NCI-H2227 treated with DMSO at 0.1 percent for 48 hours (cell line): ENCODE data around the gene NCOR2.
"Not testable (repeated sequence)": the region's sequence is repeated elsewhere in the genome, so short reads cannot be mapped to it uniquely, and the experiment has no call there.

ENCODE experiments used
- DNase-seq: peaks from one replicate; lab custom pipeline; 2025; lab: John Stamatoyannopoulos, UW

The NCOR2 gene

GRCh38 chr12:124599074-124599999, 31.9 kb upstream of the NCOR2 start:
- no peak for DNase-seq

- DNase-seq: no peak
These were observed 29.6 kb upstream of the NCOR2 start for GRCh38 chr12:124597041-124597440.

- DNase-seq: no peak
These were observed 28.0 kb upstream of the NCOR2 start for GRCh38 chr12:124595444-124595843.

GRCh38 chr12:124594851-124595250, 27.4 kb upstream of the NCOR2 start:
- no peak for DNase-seq

DNA sequence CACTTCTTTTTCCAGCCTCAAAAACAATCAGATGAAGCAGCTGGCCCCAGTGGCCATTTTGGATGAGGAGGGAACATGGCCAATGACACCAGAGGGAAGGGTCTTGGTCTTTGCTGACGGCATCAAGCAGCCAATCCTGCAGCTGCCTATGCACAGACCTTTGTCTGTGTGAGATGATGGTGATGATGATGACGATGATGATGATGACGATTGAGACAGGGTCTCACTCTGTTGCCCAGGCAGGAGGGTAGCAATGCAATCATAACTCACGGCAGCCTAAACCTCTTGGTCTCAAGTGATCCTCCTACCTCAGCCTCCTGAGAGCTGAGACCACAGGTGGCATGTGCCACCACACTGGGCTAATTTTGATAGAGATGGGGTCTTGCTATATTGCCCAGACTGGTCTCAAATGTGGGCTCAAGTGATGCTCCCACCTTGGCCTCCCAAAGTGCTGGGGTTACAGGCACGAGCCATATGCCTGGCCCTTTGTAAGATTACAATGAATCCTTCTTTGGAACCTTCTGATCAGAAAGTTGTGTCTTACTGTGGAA, 26.5 kb upstream of the NCOR2 start:
- DNase-seq: no peak

DNA sequence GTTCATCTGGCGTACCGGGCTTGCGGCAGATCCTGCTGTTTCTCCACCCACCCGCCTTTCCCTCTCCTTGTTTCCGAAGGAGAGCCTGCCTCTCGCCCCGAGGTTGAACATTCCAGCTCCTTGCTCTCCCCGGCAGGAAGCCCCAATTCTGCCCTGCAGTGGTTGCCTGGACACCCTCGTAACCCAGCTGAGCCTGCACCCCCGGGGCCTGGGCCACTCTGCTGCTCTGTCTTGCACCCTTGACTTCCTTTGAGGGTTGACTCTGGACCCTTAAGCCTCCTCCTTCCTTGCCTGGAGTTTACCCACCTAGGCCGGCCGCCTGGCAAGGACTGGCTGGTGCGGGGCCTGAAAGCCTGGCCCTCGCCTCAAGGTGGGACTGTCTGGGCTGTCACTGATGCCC, 25.8 kb upstream of the NCOR2 start:
- no peak for DNase-seq

DNA sequence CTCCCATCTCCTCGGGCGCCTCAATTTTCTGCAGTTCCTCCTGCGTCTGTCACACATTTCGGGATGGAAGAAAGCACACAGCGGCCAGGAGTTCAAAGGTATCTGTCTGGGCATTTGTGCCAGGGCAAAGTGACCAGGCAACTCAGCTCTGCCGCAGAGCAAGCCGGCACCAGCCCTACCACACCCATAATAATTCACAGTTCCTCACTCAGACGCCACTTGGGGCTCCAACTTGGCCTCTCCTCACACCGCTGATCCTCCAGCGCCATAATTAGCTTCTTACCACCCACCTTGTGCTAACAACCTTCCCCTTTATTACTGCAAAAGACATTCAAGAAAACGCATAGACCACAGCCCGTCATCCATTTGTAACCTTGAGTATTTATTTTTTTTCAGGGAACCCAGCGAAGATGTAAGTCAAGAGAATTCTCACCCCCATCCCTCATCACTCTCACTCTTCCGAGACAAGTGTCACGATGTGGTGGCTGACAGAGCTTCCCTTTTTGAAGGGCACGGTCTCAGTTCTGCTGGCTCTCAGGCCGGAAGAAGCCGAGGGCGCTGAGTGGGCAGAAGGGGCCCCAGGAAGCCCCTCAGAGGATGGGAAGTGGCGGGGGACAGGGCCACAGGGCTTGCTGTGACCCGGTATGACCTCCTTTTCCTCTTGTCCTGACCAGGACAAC, 25.2 kb upstream of the NCOR2 start:
- DNase-seq: no peak

- no peak for DNase-seq
These were observed 24.6 kb upstream of the NCOR2 start for GRCh38 chr12:124592050-124592449.

DNA sequence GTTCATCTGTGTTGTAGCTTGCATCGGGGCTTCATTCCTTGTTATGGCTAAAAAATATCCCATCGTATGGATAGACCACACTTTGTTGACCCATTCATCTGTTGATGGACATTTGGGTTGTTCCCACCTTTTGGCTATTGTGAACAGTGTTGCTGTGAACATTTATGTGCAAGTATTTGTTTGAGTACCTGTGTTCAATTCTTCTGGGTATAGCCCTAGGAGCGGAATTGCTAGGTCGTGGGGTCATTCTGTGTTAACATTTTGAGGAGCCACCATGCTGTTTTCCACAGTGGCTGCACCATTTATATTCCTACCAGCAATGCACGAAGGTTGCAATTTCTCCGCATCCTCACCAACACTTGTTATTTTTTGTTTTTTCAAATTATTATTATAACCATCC, 23.0 kb upstream of the NCOR2 start:
- DNase-seq: no peak

- DNase-seq: no peak
These were observed 21.4 kb upstream of the NCOR2 start for GRCh38 chr12:124588751-124589267.

GRCh38 chr12:124588018-124588634, 20.7 kb upstream of the NCOR2 start:
- DNase-seq: no peak

DNA sequence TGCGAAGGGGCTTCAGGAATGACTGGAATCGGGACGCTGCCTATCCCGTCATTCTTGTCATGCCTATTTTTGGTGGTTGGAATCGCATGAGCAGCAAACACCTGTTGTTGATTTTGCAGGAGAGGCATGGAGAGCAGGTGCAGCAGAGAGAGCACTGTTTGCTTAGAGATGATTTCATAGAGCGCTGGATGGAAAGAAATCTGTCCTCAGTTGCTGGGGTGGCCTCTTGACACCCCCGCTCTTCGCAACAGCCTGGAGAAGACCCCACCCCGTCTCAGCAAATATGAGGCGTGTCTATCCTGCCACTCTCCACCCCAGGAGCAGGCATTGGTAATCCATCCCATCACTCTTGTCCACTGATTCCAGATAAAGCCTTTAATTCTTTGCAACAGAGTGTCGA, 19.3 kb upstream of the NCOR2 start:
- no peak for DNase-seq

GRCh38 chr12:124584494-124584893, 17.1 kb upstream of the NCOR2 start:
- DNase-seq: not testable (repeated sequence)

- DNase-seq: no peak
These were observed 16.4 kb upstream of the NCOR2 start for GRCh38 chr12:124583854-124584253.

GRCh38 chr12:124582108-124582424, 14.7 kb upstream of the NCOR2 start:
- DNase-seq: no peak

GRCh38 chr12:124581307-124582107, 14.1 kb upstream of the NCOR2 start:
- no peak for DNase-seq

- no peak for DNase-seq
These were observed 12.6 kb upstream of the NCOR2 start for GRCh38 chr12:124579921-124580517.

DNA sequence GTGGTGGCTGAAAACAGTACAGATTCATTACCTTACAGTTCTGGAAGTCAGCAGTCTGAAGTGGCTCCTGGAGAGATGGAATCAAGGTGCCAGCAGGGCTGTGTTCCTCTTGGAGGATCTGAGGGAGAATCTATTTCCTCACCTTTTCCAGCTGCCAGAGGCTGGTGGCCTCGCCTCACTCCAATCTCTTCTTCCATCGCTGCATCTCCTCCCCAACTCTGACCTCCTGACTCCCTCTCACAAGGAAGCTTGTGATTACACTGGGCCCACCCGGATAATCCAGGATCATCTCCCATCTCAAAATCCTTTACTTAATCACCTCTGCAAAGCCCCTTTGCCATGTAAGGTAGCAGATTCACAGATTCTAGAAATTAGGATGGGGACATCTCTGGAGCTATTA, 11.4 kb upstream of the NCOR2 start:
- no peak for DNase-seq

- DNase-seq: no peak
These were observed 11.0 kb upstream of the NCOR2 start for GRCh38 chr12:124578445-124578844.

- no peak for DNase-seq
These were observed 10.6 kb upstream of the NCOR2 start for GRCh38 chr12:124577986-124578385.

DNA sequence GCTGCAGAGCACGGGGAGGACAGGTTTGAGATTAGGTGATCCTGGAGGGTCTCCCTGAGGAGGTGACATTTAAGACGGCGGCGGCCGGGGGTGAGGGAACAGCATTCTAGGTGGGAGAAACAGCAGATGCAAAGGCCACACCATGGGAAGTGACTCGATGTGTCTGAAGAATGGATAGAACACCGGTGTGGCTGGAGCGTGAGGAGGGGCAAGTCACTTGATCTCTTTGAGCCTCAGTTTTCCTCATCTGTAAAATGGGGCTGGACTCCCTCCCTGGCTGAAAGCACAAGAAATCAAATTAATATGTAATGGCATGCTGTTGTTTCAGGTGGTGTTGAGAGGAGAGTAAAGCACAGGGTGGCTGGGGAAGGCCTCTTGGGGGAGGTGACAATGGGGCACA, 10.0 kb upstream of the NCOR2 start:
- no peak for DNase-seq
